GM19468 (cell line): ENCODE results near the gene KIAA0930.
"Not testable (repeated sequence)": the region's sequence is repeated elsewhere in the genome, so short reads cannot be mapped to it uniquely, and the experiment has no call there.

Experiments
- ATAC-seq: cut with Tn5 transposase; IDR thresholded peaks from one replicate; pipeline ENCODE4 v1.9.1; 2021; ENCODE audit warnings: mild to moderate bottlenecking, moderate library complexity, moderate number of reproducible peaks; ENCODE audit not compliant: unreplicated experiment; ENCODE audit errors: extremely low read depth

The KIAA0930 gene

DNA sequence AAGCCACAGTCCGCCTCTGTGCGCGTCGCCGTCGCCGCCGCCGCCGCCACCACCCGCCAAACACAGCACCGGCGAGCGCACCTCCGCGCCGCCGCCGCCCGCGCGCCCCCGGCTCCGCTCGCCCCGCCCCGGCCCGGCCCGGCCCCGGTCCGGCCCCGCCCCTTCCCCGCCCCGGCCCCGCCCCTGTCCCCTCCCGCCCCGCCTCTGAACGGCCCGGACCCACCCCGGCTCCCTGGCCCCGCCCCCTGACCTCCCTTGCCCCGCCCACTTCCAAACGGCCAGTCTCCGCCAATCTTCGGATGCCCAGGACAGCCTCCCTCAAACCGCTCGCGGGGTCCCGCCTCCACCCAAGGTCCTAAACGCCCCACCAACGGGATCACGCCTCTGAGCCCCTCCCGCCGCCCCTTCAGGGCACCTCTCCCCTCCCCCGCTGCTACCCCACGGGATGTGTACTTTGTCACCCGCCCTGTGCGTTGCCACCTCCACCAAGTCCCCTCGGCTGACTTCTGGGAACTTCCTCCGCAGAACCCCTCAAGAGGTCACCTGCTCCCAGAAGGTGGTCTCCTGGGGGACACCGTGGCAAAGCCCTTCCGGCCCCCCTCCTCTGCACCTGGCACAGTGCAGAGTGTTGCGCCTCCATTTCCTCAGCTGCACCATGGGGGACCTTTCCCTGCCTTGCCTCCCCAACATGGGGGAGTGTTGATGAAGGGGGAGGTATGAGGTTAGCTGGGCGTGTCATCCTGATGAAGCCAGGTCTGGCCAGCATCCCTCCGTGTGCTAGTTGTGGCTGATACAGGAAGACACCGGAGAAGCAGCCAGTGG, at the start of gene KIAA0930:
Gene KIAA0930 (minus strand): TSS at position 85 of the 822 bp plus-strand sequence. CDS start 191 bp downstream, outside the sequence.
- no peak for ATAC-seq

DNA sequence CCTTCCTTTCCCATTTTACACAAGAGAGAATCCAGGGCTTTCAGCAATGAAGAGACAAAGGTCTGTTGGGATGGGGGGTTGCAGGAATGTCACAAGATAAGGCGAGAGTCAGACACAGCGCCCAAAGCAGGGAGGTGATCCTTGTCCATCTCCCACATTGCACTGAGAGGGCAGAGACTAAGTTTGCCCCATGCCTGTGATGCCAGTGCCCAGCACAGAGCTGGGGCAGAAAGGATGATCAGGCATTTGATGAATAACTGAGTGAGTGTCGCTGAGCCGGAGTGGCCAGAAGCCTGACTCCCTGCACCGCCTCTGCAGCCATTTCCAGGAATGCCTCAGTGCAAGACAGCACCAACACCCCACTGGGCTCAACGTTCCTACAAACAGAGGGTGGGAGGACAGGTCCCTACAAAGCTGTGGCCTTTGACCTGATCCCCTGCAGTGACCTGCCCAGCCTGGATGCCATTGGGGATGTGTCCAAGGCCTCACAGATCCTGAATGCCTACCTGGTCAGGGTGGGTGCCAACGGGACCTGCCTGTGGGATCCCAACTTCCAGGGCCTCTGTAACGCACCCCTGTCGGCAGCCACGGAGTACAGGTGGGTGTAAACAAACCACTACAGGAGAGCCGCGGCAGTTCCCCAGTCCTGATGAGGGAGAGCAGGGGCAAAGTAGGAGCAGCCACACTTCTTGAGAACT, 46.3 kb upstream of the KIAA0930 start:
- ATAC-seq = no peak

DNA sequence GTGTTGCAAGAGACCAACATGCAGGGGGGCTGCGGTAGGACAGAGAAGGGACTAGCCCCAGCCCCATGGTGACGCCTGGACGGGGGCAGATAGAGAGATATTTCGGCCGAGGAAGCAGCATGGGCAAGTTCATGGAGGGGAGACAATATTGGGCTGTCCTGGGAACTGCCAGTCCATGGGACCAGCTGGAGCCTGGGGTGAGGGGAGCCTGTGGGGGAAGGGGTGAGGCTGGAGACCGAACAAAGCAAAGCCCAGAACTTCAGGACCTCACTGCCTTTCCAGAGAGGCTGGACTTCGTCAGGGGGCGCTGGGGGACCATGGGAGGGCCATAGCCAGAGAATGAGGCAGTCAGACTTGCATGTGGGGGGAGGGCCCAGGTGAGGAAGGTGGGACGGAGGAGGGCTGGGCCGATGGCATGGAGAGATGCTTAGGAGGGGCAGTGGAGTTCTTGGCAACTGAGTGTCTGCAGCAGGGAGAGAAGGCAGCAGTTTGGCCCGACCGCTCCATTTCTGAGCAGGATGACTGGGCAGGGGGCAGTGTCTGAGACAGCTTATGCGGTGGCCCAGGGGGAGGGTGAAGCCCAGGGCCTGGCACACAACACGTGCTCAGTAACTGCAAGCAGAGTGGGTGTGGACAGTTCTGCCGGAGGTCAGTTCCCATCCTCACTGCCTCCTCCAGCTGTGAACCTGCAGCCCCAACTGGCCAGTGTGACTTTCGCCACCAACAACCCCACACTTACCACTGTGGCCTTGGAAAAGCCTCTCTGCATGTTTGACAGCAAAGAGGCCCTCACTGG, 44.8 kb upstream of the KIAA0930 start:
- no peak for ATAC-seq

DNA sequence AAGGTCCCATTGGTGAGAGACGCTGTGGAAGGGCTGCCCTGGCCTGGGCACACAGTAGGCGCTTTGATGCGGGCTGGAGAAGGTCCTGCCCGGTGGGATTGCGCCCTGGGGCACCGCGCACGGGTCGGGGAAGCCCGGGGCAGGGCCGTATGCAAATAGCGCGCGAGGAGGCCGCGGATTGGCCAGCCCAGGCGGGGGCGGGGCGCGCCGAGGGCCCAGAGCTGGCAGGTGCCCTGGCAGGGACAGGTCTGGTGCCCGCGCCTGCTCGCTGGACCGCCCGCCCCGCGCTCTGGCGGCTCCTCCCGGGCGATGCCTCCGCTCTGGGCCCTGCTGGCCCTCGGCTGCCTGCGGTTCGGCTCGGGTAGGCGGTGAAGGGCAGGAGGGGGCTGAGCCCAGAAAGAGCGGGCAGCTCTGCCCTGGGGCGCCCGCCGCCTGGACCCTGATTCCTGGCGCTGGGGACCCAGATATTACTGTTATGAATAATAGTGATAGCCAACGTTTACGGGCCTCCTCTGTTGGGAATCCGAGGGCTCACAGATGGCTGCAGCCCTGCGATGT, 44.1 kb upstream of the KIAA0930 start, which contains the start of gene UPK3A:
Gene UPK3A (plus strand): TSS at position 245 of the 558 bp plus-strand sequence. CDS start 65 bp downstream, at position 310.
- ATAC-seq = no peak

DNA sequence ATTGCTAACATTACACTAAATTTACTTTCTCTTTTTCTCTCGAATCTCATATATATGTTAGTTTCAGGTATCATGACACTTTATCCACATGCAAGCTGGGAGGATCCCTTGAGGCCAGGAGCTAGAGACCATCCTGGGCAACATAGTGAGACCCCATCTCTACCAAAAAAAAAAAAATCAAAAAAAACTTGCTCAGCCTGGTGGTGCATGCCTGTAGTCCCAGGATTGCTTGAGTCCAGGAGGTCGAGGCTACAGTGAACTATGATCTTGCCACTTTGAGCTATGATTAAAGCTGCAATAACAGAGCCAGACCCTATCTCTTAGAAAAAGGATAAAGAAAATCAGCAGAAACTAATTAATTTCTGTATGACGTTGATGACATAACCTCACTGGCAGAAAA, 40.3 kb upstream of the KIAA0930 start:
- ATAC-seq = no peak

DNA sequence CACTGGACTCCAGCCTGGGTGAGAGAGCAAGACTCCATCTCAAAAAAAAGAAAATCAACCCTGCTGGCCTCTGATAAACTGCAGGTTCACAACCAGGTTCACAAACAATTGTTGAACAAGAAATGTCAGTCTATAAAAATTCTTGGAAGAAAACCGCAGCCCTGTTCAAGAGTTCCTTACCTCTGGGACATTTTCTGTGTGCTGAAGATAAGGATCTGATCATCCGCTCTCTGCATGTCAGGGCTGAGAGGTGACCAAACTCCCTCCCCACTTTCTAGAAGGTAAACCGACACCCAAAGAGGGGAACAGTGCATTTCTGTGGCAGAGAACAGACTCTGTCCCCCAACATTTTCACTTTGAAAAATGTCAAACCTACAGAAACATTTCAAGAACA, 39.9 kb upstream of the KIAA0930 start:
- ATAC-seq = no peak

DNA sequence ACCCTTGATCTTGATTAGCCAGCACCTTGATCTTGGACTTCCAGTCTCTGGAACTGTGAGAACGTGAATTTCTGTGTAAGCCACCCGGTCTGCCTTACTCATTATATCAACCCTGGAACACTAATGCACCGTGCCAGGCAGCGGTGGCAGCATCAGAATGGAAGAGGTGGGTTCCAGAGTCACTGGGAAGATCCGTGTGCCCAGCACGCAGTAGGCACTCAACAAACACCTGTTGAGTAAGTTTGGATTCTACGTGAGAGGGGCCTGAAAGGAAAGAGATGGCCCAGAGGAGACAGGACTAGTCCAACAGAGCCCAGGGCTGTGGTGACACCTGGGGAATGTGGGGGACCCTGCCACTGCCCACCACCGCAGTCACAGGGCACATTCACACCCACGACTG, 37.4 kb upstream of the KIAA0930 start:
- ATAC-seq = no peak

DNA sequence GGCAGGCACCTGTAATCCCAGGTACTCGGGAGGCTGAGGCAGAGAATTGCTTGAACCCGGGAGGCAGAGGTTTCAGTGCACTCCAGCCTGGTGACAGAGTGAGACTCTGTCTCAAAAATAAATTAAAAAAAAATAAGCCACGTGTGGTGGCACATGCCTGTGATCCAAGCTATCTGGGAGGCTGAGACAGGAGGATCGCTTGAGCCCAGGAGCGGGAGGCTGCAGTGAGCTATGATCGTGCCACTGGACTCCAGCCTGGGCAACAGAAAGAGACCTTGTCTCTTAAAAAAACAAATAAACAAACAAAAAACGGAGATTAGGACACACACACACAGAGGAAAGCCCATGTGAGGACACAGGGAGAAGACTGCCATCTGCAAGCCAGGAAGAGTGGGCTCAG, 37.0 kb upstream of the KIAA0930 start:
- ATAC-seq = not testable (repeated sequence)

DNA sequence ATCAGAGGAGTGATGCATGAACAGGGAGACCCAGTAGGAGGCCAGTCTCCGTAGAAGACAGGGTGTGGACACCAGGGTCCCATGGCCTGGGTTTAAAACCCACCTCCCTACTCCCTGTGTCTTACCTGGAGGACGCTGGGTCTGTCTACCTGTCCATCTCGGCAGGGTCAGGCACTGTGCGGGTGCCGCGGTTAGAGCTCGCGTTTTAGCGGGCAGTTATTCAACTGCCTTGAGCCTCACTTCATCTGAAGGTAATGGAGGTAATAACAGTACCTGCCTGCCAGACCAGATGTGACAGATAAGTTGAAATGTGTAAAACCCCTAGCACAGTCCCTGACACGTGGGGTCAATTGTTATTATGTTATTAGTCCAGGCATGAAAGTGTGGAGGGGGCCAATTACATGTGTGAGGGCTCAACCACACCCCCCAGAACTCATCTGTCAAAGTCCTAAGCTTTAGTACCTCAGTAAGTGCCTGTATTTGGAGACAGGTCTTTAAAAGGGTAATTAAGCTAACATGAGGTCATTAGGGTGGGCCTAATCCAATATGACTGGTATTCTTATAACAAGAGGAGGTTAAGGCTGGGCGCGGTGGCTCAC, 35.9 kb upstream of the KIAA0930 start:
- ATAC-seq = no peak

DNA sequence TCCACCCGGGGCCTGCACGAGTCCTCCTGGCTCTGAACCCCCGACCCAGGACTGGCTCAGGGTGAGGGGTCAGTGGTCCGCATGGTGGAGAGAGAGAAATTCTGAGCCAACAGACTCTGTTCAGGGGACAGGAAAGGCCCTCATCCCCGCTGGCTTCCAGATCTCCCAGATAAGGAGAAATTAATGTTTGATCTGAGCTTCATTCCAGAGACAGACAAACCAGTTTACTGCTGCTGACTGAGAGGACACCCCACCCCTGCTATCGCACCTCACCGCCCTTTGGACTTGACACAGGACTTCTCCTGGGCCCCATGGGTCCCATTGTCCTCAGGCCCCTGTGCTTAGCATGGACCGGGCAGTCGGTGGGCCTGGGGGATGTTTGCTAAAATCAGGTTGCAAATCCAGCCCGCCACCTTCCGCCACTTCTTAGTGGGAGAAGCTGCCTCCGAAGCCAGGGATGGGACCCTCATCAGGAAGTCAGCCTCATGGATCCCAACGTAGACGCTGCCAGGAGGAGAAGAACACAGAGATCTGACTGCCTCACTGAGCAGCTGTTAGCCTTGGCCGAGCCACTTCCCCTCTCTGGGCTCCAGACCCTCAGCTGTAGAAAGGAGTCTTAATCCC, 32.9 kb upstream of the KIAA0930 start:
- no peak for ATAC-seq

DNA sequence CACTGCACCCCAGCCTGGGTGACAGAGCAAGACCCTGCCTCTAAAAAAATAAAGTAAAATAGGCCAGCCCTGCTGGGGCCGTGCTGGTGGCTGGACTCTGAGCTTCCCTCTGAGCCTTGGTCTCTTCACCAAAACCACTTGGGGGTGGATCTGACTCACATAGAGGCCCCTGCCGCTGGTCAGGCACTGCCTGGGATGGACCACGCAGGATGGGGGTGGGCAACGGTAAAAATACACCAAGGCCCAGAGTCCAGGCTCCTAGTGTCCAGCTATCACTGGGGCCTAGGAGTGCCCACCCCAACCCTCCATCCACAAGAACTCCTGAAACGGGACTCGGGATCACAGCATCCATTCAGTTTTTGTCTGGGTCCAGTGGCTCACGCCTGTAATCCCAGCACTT, 31.8 kb upstream of the KIAA0930 start:
- ATAC-seq = no peak

- ATAC-seq = no peak
Measured at GRCh38 chr22:45271667-45272201, 31.0 kb upstream of the KIAA0930 start.

DNA sequence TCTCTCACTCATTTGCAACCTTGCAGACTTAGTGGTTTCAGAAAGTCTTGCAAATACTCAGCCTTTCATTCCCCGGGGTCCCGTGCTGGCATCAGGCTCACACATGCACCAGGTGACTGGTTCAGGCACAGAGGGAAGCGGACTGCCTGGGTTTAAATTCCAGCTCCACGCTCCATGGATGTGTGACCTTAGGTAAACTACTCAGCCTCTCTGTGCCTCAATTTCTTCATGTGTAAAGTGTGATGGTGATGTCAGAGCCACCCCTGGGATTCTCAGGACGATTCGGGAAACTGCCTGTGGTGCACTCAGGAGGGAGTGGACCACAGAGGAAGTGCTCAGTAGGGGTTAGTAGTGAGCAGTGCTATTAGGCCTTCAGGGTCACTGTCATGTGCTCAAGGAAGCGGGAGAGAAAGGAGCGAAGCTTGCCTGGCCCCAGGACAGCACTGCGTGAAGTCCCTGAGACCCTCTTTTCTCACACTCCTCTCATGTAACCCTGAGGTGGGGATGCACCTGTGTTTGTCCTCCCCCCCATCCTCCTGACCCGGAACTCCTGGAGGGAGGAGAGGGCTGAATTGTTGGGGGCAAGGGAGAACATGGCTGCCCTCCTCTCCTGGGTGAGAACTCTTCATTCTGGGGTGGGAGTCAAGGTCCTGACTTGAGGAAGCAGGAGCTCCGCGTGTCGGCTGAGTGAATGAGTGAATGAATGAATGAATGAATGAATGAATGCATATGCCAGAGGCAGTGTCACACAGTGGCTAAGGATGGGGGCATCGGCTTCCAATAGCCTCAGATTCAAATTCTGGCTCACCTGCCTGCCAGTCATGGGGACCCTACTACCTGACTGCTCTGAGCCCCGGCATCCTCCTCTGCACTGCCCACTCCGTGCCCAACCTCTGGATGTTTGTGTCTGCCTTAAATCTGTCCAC, 29.7 kb upstream of the KIAA0930 start:
- no peak for ATAC-seq

DNA sequence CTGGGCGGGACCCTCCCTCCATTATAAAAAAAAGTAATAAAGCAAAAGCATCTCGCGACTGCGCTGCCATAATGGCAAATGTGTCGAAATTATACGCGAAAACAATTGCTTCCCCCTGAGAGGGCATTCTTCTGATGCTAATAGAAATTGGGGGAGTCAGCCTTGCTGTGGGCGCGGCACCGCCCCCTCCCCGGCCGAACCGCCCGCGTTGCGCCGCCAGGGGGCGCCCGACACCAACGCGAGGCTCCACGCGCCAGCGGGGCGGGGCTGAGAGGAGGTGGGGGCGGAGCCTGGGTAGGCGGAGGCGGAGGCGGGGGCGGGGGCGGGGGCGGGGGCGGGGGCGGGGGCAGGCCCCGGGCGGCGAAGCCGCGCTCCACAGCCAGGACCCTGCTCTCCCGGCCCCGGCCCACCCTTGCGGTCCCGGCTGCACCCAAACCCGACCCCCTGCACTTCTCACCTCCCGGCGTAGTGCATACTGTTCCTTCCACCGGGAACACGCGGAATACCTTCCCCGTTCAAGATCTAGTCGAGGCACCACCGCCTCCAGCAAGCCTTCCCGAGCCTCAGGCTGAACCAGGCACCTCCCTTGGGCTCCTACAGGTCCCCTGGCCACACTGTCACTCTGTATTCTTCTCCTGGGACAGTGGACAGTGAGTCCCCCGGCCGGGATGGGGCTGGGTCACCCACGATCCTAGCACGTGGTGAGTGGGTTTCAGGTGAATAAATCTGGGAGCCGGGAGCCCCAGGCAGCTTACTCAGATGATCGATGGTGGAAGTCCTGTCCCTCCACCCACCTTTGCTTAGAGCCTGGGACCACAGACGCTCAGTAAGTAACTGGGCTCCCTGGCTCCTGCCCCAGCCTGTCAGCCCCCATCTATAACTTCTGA, 28.5 kb upstream of the KIAA0930 start:
- no peak for ATAC-seq

DNA sequence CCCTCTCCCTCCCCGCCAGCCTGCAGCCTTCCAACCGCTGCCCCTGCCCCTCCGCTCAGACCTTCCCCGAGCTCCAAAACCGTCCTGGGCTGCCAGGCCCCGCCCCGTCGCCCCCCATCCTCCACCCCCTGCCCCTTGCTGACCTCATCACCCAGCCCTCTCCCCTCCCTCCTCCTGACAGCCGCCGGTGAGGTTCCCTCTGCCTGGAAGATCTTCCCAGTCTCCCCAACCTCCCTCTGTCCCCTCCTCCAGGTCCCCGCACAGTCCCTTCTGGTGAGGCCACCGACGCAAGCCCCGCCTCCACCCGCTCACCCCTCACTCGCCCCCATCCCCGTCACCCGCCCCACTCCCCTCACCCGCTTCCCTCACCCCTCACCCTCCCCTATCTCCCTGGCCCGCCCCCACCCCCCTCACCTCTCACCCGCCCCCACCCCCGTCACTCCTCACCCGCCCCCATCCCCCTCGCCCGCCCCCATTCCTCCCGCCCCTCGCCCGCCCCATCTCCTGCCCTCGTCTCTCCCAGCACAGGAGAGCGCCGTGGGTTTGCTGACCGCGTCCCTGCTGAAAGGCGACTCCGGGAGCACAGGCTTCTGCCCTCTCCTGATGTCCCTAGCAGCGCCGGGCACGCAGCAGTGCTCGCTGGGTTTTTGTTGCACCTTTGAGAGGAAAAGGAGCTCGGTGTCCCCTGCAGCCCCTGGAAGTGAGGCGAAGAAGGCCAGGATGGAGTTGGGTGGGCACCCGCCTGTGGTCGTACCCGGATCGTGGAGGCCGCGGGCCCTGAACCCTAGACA, 27.7 kb upstream of the KIAA0930 start:
- ATAC-seq = no peak

DNA sequence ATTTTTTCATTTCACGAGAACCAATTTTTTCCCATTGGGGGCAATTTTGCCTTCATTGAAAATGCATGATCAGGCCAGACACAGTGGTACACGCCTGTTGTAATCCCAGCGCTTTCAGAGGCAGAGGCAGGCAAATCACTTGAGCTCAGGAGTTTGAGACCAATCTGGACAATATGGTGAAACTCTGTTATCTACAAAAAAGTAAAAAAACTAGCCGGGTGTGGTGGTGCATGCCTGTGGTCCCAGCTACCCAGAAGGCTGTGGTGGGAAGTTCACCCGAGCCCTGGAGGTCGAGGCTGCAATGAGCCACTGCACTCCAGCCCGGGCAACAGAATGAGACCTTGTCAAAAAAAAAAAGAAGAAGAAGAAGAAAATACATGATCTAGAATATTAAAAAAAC, 24.8 kb upstream of the KIAA0930 start:
- no peak for ATAC-seq
